ENCODE data around the gene DPAGT1. TPM values are rescaled to one million over a fixed set of nuclear protein-coding genes. Genes with fewer than 3 reads are reported as not detected.

The DPAGT1 gene
- total RNA-seq, 6 experiments from 2014 or later = 40.5 to 52.5 (median 49.1) TPM

GRCh38 chr11:119099711-119100110 lies 1.9 kb downstream of the DPAGT1 start:
- no peak for TF ChIP-seq CTCF (IDR thresholded peaks at IDR 0.05)
- H3K27ac Mint-ChIP-seq = no peak overlapping the region
- peaks cover 7% of the 10 kb centered on the region for H3K27me3 Mint-ChIP-seq (ENCODE audit: insufficient read depth)
- H3K36me3 Mint-ChIP-seq (ENCODE audit: low read depth) = peaks cover 9% of the 10 kb centered on the region; the same call in 1 of the 2 replicates
- H3K4me1 Mint-ChIP-seq (ENCODE audit: low read depth) = peaks cover 30% of the 10 kb centered on the region
- peak overlapping the region; percentile 91 for H3K4me3 Mint-ChIP-seq
- no peak for DNase-seq
- 0 out of 2 replicates have a peak, but pooled peaks cover 5% of the 10 kb centered on the region for H3K9me3 Mint-ChIP-seq

GRCh38 chr11:119095066-119095880 lies 6.4 kb downstream of the DPAGT1 start:
- Mint-ChIP-seq H3K27me3 (ENCODE audit: insufficient read depth) (peaks cover 10% of the 10 kb centered on the region), H3K9me3 (0 out of 2 replicates have a peak, but pooled peaks cover 5% of the 10 kb centered on the region), H3K4me3 (peak overlapping the region; percentile 94), H3K27ac (peak overlapping the region; percentile 89), H3K4me1 (ENCODE audit: low read depth) (peaks cover 44% of the 10 kb centered on the region), H3K36me3 (ENCODE audit: low read depth) (peaks cover 28% of the 10 kb centered on the region)
- TF ChIP-seq CTCF (IDR thresholded peaks at IDR 0.05) = peak; percentile 40
- peak; percentile 100 for DNase-seq

- H3K4me1 Mint-ChIP-seq (ENCODE audit: low read depth) = peaks cover 38% of the 10 kb centered on the region
- peaks cover 28% of the 10 kb centered on the region for H3K36me3 Mint-ChIP-seq (ENCODE audit: low read depth)
- peak overlapping the region; percentile 89 for H3K27ac Mint-ChIP-seq
- peak; percentile 85 for TF ChIP-seq CTCF (IDR thresholded peaks at IDR 0.05)
- H3K4me3 Mint-ChIP-seq = peak overlapping the region; percentile 94
- H3K27me3 Mint-ChIP-seq (ENCODE audit: insufficient read depth) = peaks cover 10% of the 10 kb centered on the region
- DNase-seq = peak; percentile 87
- 0 out of 2 replicates have a peak, but pooled peaks cover 5% of the 10 kb centered on the region for H3K9me3 Mint-ChIP-seq
Measured at GRCh38 chr11:119094816-119095065, 6.9 kb downstream of the DPAGT1 start.

GRCh38 chr11:119093942-119094815 lies 7.5 kb downstream of the DPAGT1 start:
- H3K9me3 Mint-ChIP-seq = 0 out of 2 replicates have a peak, but pooled peaks cover 5% of the 10 kb centered on the region
- peaks cover 35% of the 10 kb centered on the region for H3K4me1 Mint-ChIP-seq (ENCODE audit: low read depth)
- peak overlapping the region; percentile 89 for H3K27ac Mint-ChIP-seq
- DNase-seq = no peak
- peak overlapping the region; percentile 94 for H3K4me3 Mint-ChIP-seq
- peaks cover 10% of the 10 kb centered on the region for H3K27me3 Mint-ChIP-seq (ENCODE audit: insufficient read depth)
- peaks cover 28% of the 10 kb centered on the region for H3K36me3 Mint-ChIP-seq (ENCODE audit: low read depth)
- no peak for TF ChIP-seq CTCF (IDR thresholded peaks at IDR 0.05)

- Mint-ChIP-seq H3K9me3 (0 out of 2 replicates have a peak, but pooled peaks cover 5% of the 10 kb centered on the region), H3K27me3 (ENCODE audit: insufficient read depth) (peaks cover 10% of the 10 kb centered on the region), H3K4me3 (peak overlapping the region; percentile 94), H3K36me3 (ENCODE audit: low read depth) (peaks cover 25% of the 10 kb centered on the region), H3K27ac (peak overlapping the region; percentile 87), H3K4me1 (ENCODE audit: low read depth) (peaks cover 29% of the 10 kb centered on the region)
- no peak for TF ChIP-seq CTCF (IDR thresholded peaks at IDR 0.05)
- DNase-seq = no peak
Measured at GRCh38 chr11:119092880-119093842, 8.5 kb downstream of the DPAGT1 start.

Data from HFFc6 (cell line).